Renal pelvis (tissue), 4 donors: Measurements from ENCODE around the gene NT5E. TPM values are rescaled to one million over a fixed set of nuclear protein-coding genes. Genes with fewer than 3 reads are reported as not detected.

Source experiments
- DNase-seq: peaks from one replicate; pipeline ENCODE4 v3.0.0-alpha.2; 2013
- polyA plus RNA-seq, 3 donors: library from polyadenylated mRNA; unstranded; fragments of 120-200 nt; gene quantifications; one replicate each; pipeline ENCODE4 v1.2.1, GENCODE V29; 2013; ENCODE audit not compliant: insufficient read length in 3 of 3

Gene NT5E
- polyA plus RNA-seq, 3 donors, result 3.0 to 4.4 (median 4.4) TPM

GRCh38 chr6:85458184-85458583 is 8.3 kb downstream of the NT5E start:
- no peak for DNase-seq

DNA sequence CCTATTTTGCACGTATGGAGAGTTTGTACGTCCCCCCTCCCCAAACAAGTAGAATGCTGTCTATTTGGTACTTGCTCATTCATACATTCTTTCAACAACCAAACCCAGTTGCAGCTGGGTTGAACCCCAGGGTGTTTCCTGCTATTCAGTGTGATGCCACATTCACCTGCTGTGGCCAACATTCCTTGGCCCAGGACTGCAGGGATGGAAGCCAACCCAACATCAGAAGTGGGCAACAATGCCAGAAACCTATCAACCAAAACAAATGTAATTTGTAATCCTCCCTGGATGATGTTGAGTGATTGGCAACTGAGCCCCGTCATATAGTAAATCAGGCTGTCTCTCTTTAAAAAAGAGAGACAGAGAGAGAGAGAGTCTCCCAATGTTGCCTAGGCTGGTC is 8.9 kb downstream of the NT5E start:
- DNase-seq, result no peak

GRCh38 chr6:85459224-85459901 is 9.5 kb downstream of the NT5E start:
- DNase-seq, result no peak

DNA sequence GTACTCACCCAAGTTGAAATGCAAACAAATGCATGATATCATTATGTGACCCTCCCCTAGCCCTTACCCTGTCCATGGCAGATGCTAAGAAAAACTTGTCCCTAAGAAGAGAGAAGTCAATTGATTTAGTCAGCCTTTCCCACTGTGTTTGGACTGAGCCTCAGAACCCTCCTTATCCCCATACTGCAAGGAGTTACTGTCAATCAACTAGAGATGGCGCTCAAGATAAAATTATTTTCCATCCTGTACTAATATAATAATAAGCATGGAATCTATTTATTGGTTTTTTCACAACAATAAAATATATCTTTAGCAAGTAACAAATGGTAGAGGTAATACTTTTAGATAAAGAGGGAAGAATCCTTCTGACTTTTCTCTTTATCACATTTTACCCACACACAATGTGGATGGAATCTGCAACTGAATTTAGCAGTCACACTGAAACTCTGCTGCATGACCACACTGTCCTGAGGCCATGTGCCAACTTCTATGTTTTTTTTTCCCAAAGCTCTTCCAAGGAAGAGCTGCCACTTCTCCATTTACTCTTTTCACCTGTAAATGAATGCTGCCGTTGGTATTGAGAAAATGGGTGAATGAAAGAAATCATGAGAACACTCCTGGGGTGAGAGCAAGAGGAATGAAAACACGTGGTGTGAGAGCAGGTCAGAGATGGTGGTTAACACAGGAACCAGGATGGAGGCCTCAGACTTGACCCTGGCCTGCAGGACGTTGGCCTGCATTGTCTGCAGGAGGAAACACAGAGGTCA is 10.5 kb downstream of the NT5E start:
- no peak for DNase-seq

GRCh38 chr6:85460921-85461797 is 11.3 kb downstream of the NT5E start:
- DNase-seq, result no peak

DNA sequence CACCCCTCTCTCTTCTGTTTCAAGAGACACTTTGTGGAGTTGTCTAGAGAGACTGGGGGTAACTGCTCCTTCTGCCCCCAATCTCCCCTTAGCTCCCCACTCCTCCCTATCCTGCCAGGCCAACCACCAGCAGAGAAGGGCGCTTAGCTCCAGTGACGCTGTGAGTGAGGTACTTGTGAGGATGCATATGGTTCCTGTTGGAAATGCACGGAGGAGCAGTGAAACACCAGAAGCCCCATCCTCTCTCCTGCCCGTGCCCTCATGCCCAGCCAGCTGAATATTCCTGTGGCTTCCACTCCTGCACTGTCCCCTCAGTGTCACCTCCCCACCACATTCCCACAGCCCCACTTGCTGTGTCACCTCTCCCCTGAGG is 11.9 kb downstream of the NT5E start:
- no peak for DNase-seq

DNA sequence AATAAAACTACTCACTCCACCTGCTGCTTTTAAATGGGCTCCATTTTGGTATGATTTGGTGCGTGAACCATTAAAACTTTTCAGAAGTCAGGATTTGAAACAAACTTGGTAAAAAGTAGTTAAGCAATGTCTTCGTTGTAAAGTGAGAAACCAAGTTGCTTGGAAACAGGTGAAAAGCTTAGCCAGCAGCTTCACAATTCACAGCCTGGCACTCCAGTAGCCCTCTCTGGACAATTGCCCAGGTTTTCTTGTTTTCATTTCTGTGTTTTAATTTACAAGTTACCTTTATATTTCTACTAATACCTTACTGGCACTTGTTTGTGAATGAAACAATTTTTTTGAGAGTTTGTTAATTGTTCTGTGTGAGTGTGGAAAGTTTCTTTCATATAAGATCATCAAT is 12.8 kb downstream of the NT5E start:
- DNase-seq, result no peak

GRCh38 chr6:85463621-85464259 is 13.9 kb downstream of the NT5E start:
- DNase-seq, result no peak

DNA sequence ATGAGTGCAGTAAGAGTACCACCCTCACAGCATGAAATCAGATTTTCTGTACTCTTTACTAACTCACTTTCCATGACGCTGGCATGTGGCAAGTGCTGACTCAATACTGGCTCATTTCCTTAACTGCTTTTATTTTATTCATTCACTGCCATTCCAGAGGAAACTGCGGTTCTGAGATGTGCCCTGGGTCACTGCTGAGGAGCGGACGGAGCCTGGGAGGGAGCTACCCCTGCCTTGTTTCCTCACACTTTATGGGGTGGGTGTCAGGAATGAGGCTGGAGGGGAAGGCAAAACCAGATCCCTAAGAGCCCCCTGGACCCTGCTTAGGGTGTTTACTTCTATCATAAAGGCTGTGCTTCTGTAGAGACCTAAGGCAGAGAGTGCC is 14.4 kb downstream of the NT5E start:
- DNase-seq, result no peak

DNA sequence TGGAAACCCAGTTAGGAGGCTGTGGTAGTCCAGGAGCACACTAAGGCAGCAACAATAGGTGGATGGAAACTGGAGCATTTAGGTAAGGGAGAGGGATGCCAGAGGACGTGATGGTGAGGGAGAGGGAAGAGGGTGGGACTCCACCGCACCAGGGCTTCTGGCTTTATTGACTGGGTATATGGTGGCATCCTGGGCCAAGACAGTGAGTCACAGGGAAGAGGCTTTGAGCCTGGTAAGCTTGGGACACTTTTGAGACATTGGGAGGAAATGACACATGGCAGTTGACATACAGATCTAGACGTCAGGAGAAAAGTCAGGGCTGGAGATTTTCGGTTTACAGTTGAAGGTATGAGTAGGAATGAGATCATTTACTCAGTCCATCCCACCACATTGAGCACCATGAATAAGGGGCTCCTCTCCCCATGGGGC is 14.9 kb downstream of the NT5E start:
- DNase-seq, result no peak

DNA sequence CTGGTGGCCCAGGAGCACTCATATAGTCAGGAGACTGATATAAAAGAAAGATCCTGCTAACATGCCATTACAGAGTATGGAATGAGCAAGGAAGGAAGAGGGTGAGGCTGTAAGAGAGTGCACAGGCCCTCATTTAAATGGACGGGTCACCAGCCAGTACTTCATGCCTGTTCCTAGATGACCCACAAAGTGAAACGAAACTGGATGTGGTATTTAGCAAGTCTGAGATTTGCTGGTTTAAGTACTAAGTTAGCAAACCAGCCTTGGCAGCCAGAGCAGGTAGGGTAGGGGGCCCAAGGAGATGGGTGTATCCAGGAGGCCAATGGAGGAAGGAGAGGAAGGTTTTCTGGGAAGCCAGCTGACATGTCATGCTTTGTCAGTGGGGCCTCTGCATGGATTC is 15.9 kb downstream of the NT5E start:
- DNase-seq, result no peak

DNA sequence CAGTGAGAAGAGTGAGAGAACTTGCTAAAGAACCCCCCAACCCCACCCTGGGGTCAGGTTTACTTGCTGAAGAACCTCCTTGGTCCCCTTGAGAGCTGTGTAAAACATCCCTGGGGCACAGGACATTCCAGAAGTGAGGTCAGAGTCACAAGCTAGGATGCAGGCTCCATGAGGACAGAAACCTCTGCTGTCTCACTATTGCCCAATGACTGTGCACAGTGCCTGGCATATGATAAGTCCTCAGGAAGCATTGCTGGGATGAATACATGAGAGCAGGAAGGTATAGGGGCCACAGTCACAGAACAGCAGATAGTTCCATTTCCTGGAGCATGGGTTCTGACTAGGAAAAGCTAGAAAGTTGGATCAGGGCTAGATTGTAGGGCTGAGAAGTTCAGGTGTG is 18.4 kb downstream of the NT5E start:
- DNase-seq, result no peak

GRCh38 chr6:85469276-85470022 is 19.6 kb downstream of the NT5E start:
- DNase-seq, result no peak

DNA sequence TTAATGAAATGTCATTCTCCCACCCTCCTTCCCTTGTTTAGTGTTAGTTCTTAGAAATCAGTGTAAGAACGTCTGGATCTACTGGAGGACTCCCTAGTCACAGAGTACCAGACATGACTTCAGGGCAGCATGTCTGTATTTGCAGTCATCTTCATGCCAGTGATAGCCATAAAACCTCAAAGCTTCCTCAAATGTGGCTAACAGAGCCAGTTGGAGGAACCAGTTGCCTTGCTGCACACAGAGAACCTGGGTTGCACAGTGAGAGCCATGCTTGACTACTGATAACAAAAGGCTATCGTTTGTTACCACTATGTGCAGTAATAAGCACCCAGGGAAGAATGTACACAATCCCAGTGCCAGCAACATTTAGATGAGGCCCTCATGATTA is 20.1 kb downstream of the NT5E start:
- no peak for DNase-seq

- DNase-seq, result no peak
Observed at GRCh38 chr6:85472744-85473143, 22.9 kb downstream of the NT5E start.

DNA sequence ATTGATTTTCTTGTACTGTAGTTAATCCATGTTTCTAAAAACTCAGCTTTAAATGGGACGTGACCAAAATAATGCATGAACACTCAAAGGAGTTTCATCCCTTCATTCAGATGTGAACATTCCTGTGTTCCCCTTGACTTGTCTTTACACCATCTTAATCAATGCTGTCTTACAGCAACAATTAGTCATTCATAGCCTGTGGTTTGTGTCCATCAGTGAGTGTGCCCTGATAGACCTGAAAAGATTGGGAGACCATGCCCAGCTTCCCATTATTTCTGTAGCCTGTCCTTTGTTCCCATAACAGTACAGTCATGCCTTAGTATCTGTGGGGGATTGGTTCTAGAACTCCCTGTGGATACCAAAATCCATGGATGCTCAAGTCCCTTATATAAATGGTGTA is 23.9 kb downstream of the NT5E start:
- no peak for DNase-seq

- no peak for DNase-seq
Observed at GRCh38 chr6:85476532-85476931, 26.6 kb downstream of the NT5E start.

- DNase-seq, result no peak
Observed at GRCh38 chr6:85479208-85479607, 29.3 kb downstream of the NT5E start.

GRCh38 chr6:85482206-85482904 is 32.5 kb downstream of the NT5E start:
- DNase-seq, result no peak

- DNase-seq, result peak; percentile 49
Observed at GRCh38 chr6:85482905-85483700, 33.2 kb downstream of the NT5E start.
